GM12892 (cell line): ENCODE results near the gene FDX2.

Experiments used
- POLR2A ChIP-seq: IDR thresholded peaks from 2 replicates; pipeline ENCODE4 v1.6.1; 2011; ENCODE audit warnings: low read depth, low read length, control low read depth
- POLR2AphosphoS5 ChIP-seq: IDR thresholded peaks from 2 replicates; pipeline ENCODE4 v1.6.1; 2011; ENCODE audit warnings: low read depth, low read length, control low read depth
- TAF1 ChIP-seq: IDR thresholded peaks from 2 replicates; pipeline ENCODE4 v1.6.1; 2011; ENCODE audit warnings: low read depth, mild to moderate bottlenecking, control low read depth, low read length, borderline replicate concordance

DNA sequence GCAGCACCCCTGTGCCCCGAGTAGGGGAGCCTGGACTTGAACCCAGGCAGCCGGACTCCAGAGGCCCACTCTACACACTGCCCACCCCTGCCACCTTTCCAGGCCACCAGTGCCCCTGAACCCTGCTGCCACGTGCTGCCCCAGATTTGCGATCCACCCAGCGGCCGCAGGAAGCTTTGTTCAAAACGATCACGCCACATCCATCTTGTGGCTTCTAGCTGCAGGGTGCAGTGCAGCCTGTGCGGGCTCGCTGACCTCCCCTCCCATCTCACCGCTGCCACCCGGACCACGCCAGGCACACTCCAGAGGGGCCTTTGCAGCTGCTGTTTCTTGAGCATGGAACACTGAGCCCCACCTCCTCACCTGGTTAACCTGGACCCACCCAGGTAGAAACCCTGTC is 13.7 kb upstream of the FDX2 start:
- TF ChIP-seq POLR2A: no peak
- TF ChIP-seq POLR2AphosphoS5: no peak
- TF ChIP-seq TAF1: no peak
